OCI-LY1 (cell line): ENCODE data around the gene RABL6.

Experiments
- H2AFZ ChIP-seq: fragments of 200-600 bp; sonication (generic), shearing (Covaris generic); 2 replicates; pipeline ENCODE4 v1.6.0; 2014; ENCODE audit warnings: antibody characterized with exemption, mild to moderate bottlenecking, low read length
- H3F3A ChIP-seq: fragments of 200-600 bp; sonication (generic), shearing (Covaris generic); 2 replicates; pipeline ENCODE4 v1.6.0; 2014; ENCODE audit warnings: mild to moderate bottlenecking, antibody characterized with exemption, low read length, moderate library complexity; ENCODE audit not compliant: insufficient read depth
- H3K27ac ChIP-seq: fragments of 200-600 bp; sonication (generic); 2 replicates; pipeline ENCODE4 v1.5.1; 2014; ENCODE audit warnings: low read length, mixed run types, mild to moderate bottlenecking, low read depth; ENCODE audit not compliant: poor library complexity, severe bottlenecking
- H3K27me3 ChIP-seq: fragments of 200-600 bp; sonication (generic); 2 replicates; pipeline ENCODE4 v1.6.0; 2014; ENCODE audit warnings: antibody characterized with exemption, mild to moderate bottlenecking, low read length, moderate library complexity; ENCODE audit not compliant: insufficient read depth
- H3K36me3 ChIP-seq: fragments of 200-600 bp; sonication (generic); 2 replicates; pipeline ENCODE4 v1.6.1; 2014; ENCODE audit warnings: mild to moderate bottlenecking, antibody characterized with exemption, low read length, moderate library complexity, mixed read lengths; ENCODE audit not compliant: insufficient read depth
- H3K4me1 ChIP-seq: fragments of 200-600 bp; sonication (generic); 2 replicates; pipeline ENCODE4 v1.5.1; 2014; ENCODE audit warnings: mild to moderate bottlenecking, low read length, moderate library complexity; ENCODE audit not compliant: insufficient read depth, severe bottlenecking
- H3K4me2 ChIP-seq: fragments of 200-600 bp; sonication (generic), shearing (Covaris generic); 2 replicates; pipeline ENCODE4 v1.6.1; 2014; ENCODE audit warnings: low read length
- H3K4me3 ChIP-seq: fragments of 200-600 bp; sonication (generic); 2 replicates; pipeline ENCODE4 v1.5.1; 2014; ENCODE audit warnings: low read length, low read depth, mild to moderate bottlenecking, mixed read lengths; ENCODE audit not compliant: poor library complexity, severe bottlenecking
- H3K79me2 ChIP-seq: fragments of 200-600 bp; shearing (Covaris generic); 2 replicates; pipeline ENCODE4 v1.6.1; 2016; ENCODE audit warnings: mixed run types, low read length, mixed read lengths; ENCODE audit not compliant: insufficient read depth
- H3K9ac ChIP-seq: fragments of 200-600 bp; sonication (generic), shearing (Covaris generic); 2 replicates; pipeline ENCODE4 v1.6.1; 2014; ENCODE audit warnings: mild to moderate bottlenecking, low read length, mixed read lengths
- H3K9me2 ChIP-seq: fragments of 200-600 bp; sonication (generic), shearing (Covaris generic); 2 replicates; pipeline ENCODE4 v1.6.1; 2014; ENCODE audit warnings: low read depth, mild to moderate bottlenecking, low read length, mixed read lengths
- H3K9me3 ChIP-seq: fragments of 200-600 bp; shearing (Covaris generic); 2 replicates; pipeline ENCODE4 v1.6.1; 2014; ENCODE audit warnings: low read length, mixed read lengths
- H4K20me1 ChIP-seq: fragments of 200-600 bp; sonication (generic), shearing (Covaris generic); 2 replicates; pipeline ENCODE4 v1.6.0; 2016; ENCODE audit warnings: mild to moderate bottlenecking, low read length; ENCODE audit not compliant: insufficient read depth
- EZH2 ChIP-seq: fragments of 200-600 bp; sonication (generic), shearing (Covaris generic); IDR thresholded peaks from 2 replicates; pipeline ENCODE4 v1.8.0; 2017; ENCODE audit warnings: borderline replicate concordance, mixed run types, mild to moderate bottlenecking, antibody characterized with exemption, low read length, moderate library complexity, mixed read lengths
- TF ChIP-seq, protein P1 (sequence below): fragments of 200-600 bp; sonication (generic), shearing (Covaris generic); IDR thresholded peaks from 2 replicates; pipeline ENCODE4 v1.5.1; 2017; ENCODE audit warnings: mild to moderate bottlenecking, antibody characterized with exemption, low read length, moderate library complexity, mixed read lengths

Gene RABL6

GRCh38 chr9:136858844-136859757 is 51.4 kb downstream of the RABL6 start:
- no peaks in the 10 kb centered on the region for H3K9me2 ChIP-seq
- no peaks in the 10 kb centered on the region for H3F3A ChIP-seq
- peaks cover 37% of the 10 kb centered on the region for H3K36me3 ChIP-seq
- H2AFZ ChIP-seq = no peak overlapping the region
- no peaks in the 10 kb centered on the region for H3K9me3 ChIP-seq
- H3K27ac ChIP-seq = no peak overlapping the region
- H3K4me1 ChIP-seq = no peaks in the 10 kb centered on the region
- no peak overlapping the region for H3K4me2 ChIP-seq
- H3K9ac ChIP-seq = no peak overlapping the region
- no peak for TF ChIP-seq EZH2
- TF ChIP-seq, protein P1, sequence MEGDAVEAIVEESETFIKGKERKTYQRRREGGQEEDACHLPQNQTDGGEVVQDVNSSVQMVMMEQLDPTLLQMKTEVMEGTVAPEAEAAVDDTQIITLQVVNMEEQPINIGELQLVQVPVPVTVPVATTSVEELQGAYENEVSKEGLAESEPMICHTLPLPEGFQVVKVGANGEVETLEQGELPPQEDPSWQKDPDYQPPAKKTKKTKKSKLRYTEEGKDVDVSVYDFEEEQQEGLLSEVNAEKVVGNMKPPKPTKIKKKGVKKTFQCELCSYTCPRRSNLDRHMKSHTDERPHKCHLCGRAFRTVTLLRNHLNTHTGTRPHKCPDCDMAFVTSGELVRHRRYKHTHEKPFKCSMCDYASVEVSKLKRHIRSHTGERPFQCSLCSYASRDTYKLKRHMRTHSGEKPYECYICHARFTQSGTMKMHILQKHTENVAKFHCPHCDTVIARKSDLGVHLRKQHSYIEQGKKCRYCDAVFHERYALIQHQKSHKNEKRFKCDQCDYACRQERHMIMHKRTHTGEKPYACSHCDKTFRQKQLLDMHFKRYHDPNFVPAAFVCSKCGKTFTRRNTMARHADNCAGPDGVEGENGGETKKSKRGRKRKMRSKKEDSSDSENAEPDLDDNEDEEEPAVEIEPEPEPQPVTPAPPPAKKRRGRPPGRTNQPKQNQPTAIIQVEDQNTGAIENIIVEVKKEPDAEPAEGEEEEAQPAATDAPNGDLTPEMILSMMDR = no peak
- no peaks in the 10 kb centered on the region for H3K79me2 ChIP-seq
- H4K20me1 ChIP-seq = no peaks in the 10 kb centered on the region
- no peak overlapping the region for H3K4me3 ChIP-seq
- H3K27me3 ChIP-seq = no peaks in the 10 kb centered on the region

- no peak overlapping the region for H3K27ac ChIP-seq
- no peaks in the 10 kb centered on the region for H3K27me3 ChIP-seq
- H3K4me2 ChIP-seq = no peak overlapping the region
- peaks cover 40% of the 10 kb centered on the region for H3K36me3 ChIP-seq
- H3K79me2 ChIP-seq = no peaks in the 10 kb centered on the region
- H3K9me3 ChIP-seq = no peaks in the 10 kb centered on the region
- H3K9ac ChIP-seq = no peak overlapping the region
- H3K4me3 ChIP-seq = no peak overlapping the region
- no peak overlapping the region for H2AFZ ChIP-seq
- no peaks in the 10 kb centered on the region for H4K20me1 ChIP-seq
- no peaks in the 10 kb centered on the region for H3K9me2 ChIP-seq
- TF ChIP-seq EZH2 = no peak
- TF ChIP-seq, protein P1 = no peak
- H3F3A ChIP-seq = no peaks in the 10 kb centered on the region
- H3K4me1 ChIP-seq = peaks cover 8% of the 10 kb centered on the region
Measured at GRCh38 chr9:136860529-136860928, 52.8 kb downstream of the RABL6 start.

GRCh38 chr9:136860933-136861873 is 53.5 kb downstream of the RABL6 start:
- no peak for TF ChIP-seq EZH2
- TF ChIP-seq, protein P1 = no peak
- H3K4me3 ChIP-seq = no peak overlapping the region
- no peak overlapping the region for H3K4me2 ChIP-seq
- H3K9me2 ChIP-seq = no peaks in the 10 kb centered on the region
- H3F3A ChIP-seq = no peaks in the 10 kb centered on the region
- no peaks in the 10 kb centered on the region for H3K27me3 ChIP-seq
- H3K36me3 ChIP-seq = peaks cover 40% of the 10 kb centered on the region
- no peaks in the 10 kb centered on the region for H4K20me1 ChIP-seq
- H3K9me3 ChIP-seq = no peaks in the 10 kb centered on the region
- H2AFZ ChIP-seq = no peak overlapping the region
- H3K9ac ChIP-seq = no peak overlapping the region
- no peaks in the 10 kb centered on the region for H3K79me2 ChIP-seq
- H3K4me1 ChIP-seq = peaks cover 8% of the 10 kb centered on the region
- H3K27ac ChIP-seq = no peak overlapping the region
